ENCODE measurements around the gene SPATA46. TPM values are rescaled to one million over a fixed set of nuclear protein-coding genes. Genes with fewer than 3 reads are reported as not detected.

The SPATA46 gene
- total and polyA plus RNA-seq, 2 of the 8 experiments (the other 6 are each of a cell fraction or from before 2014, with no cell fraction given): not detected

- no peak overlapping the region for H3K18ac ChIP-seq (ENCODE audit: extremely low read depth, low read length)
- no peaks in the 10 kb centered on the region for H3K4me1 ChIP-seq (replicated peaks in 1 of 4; ENCODE audit: control insufficient read depth in 3 of 4, insufficient read depth in 4 of 4, low read length in 3 of 4)
- no peak overlapping the region for H2BK5ac ChIP-seq (ENCODE audit: low read depth, low read length)
- TF ChIP-seq CBX8 (IDR thresholded peaks at IDR 0.05; ENCODE audit: borderline replicate concordance, low read depth, low read length) (no peak), POU5F1 (IDR thresholded peaks at IDR 0.05; ENCODE audit: low read depth, low read length) (no peak), JUND (IDR thresholded peaks at IDR 0.05; ENCODE audit: low read length) (no peak), CTBP2 (IDR thresholded peaks at IDR 0.05; ENCODE audit: borderline replicate concordance, insufficient read depth, insufficient read length, low read length) (no peak), RBBP5 (IDR thresholded peaks at IDR 0.05; ENCODE audit: borderline replicate concordance, low read depth, low read length) (no peak), MAFK (IDR thresholded peaks at IDR 0.05; ENCODE audit: low read depth, low read length) (no peak), SP4 (IDR thresholded peaks at IDR 0.05; ENCODE audit: low read length) (no peak), SIRT6 (IDR thresholded peaks at IDR 0.05; ENCODE audit: low read length) (no peak), SIN3A (conservative IDR thresholded peaks at IDR 0.05 in 1 of 2, IDR thresholded peaks at IDR 0.05 in 1 of 2; ENCODE audit: low read depth in 1 of 2, low read length in 2 of 2) (no peak)
- no peak for FAIRE-seq
- no peaks in the 10 kb centered on the region; the same call in 1 of the 2 replicates for H3K23me2 ChIP-seq (ENCODE audit: low read depth, low read length)
- H3K79me1 ChIP-seq (ENCODE audit: low read depth, low read length): no peaks in the 10 kb centered on the region
- CTCF ChIA-PET (ENCODE audit: partially characterized antibody): interaction anchor here (0.6 to 1.9 kb wide), 7 partner anchors 13 to 99 kb away, joined by 3 to 6 read pairs (median 4); no protein-coding TSS in a partner anchor
- 88% methylated on average over 1 of the region's 1 CpG; no CpG with 5 or more reads in 1 of the 2 experiments for WGBS, 2 experiments (ENCODE audit: extremely low coverage in 1 of 2, insufficient coverage in 1 of 2, insufficient read length in 1 of 2, insufficient replicate concordance in 2 of 2, low coverage in 1 of 2, low lambda C conversion rate in 2 of 2, missing lambda C conversion rate in 1 of 2)
- no peak overlapping the region for H3K4ac ChIP-seq (replicated peaks; ENCODE audit: insufficient read length, low read depth, low read length)
- no peak overlapping the region for H2BK20ac ChIP-seq (ENCODE audit: low read length)
- no peaks in the 10 kb centered on the region for H3K27me3 ChIP-seq (replicated peaks in 1 of 4; ENCODE audit: control insufficient read depth in 3 of 4, extremely low read depth in 1 of 4, insufficient read depth in 3 of 4, low read length in 3 of 4)
- no peak overlapping the region for H2AK5ac ChIP-seq (ENCODE audit: low read depth, low read length)
- no peak overlapping the region for H4K91ac ChIP-seq (replicated peaks; ENCODE audit: insufficient read length, low read length)
- no peak overlapping the region for H2BK120ac ChIP-seq (replicated peaks; ENCODE audit: low read depth, low read length)
- no peak overlapping the region for H3K9ac ChIP-seq (replicated peaks in 1 of 4; ENCODE audit: extremely low read depth in 1 of 4, low read depth in 3 of 4, low read length in 3 of 4)
- no peaks in the 10 kb centered on the region for H4K20me1 ChIP-seq (replicated peaks in 1 of 2; ENCODE audit: control insufficient read depth in 1 of 2, insufficient read depth in 2 of 2, low read length in 2 of 2)
- H2BK15ac ChIP-seq (ENCODE audit: low read length): no peak overlapping the region
- POLR2A ChIA-PET (ENCODE audit: partially characterized antibody): interaction anchor here (0.9 kb wide), 1 partner anchor 9 kb away, joined by 3 read pairs; no protein-coding TSS in a partner anchor
- no peak for DNase-seq (ENCODE audit: low read depth in 1 of 2, low spot score in 2 of 2)
- no peak overlapping the region for H3K56ac ChIP-seq (replicated peaks; ENCODE audit: insufficient read length, low read depth, low read length)
- no peak overlapping the region for H3K4me3 ChIP-seq (ENCODE audit: extremely low read depth in 1 of 4, insufficient read depth in 2 of 4, low read depth in 3 of 4, low read length in 4 of 4)
- H3K14ac ChIP-seq (ENCODE audit: insufficient read length): no peak overlapping the region
- H2AFZ ChIP-seq (ENCODE audit: low read length): no peak overlapping the region
- no peak overlapping the region for H3K23ac ChIP-seq (ENCODE audit: insufficient read length)
- H3K36me3 ChIP-seq (ENCODE audit: control insufficient read depth in 2 of 4, insufficient read depth in 4 of 4, low read length in 3 of 4): no peaks in the 10 kb centered on the region
- no peak overlapping the region for H4K8ac ChIP-seq (ENCODE audit: extremely low read depth, insufficient read depth, low read length)
- no peak overlapping the region for H3K27ac ChIP-seq (ENCODE audit: low read depth, low read length)
- no peak overlapping the region for H3K4me2 ChIP-seq (ENCODE audit: insufficient read depth in 1 of 2, low read depth in 2 of 2, low read length in 2 of 2)
- no peak overlapping the region for H4K5ac ChIP-seq (ENCODE audit: insufficient read length, low read depth, low read length)
- H3K79me2 ChIP-seq (ENCODE audit: control insufficient read depth in 1 of 2, insufficient read depth in 2 of 2, low read length in 2 of 2): no peaks in the 10 kb centered on the region
- H3K9me3 ChIP-seq (ENCODE audit: insufficient read depth in 2 of 2, low read depth in 1 of 2, low read length in 1 of 2): no peaks in the 10 kb centered on the region
- no peak overlapping the region for H2BK12ac ChIP-seq (ENCODE audit: low read depth, low read length)
Observed at GRCh38 chr1:162407539-162407938, 30.9 kb upstream of the SPATA46 start.
